Activated CD4-positive, alpha-beta T cell treated with anti-CD3 and anti-CD28 coated beads, Interleukin-2, amount 10 ng/mL, durations not matched to agents 24 days and 14 days (primary cell): Measurements from ENCODE around the gene RBM27. TPM values are rescaled to one million over a fixed set of nuclear protein-coding genes. Genes with fewer than 3 reads are reported as not detected.

ENCODE experiments used
- DNase-seq: peaks from one replicate; pipeline ENCODE4 v3.0.0; 2022
- H3K27ac Mint-ChIP-seq: one replicate; pipeline ENCODE4 v1.8.0; 2022; ENCODE audit warnings: mild to moderate bottlenecking, mixed read lengths
- H3K27me3 Mint-ChIP-seq: one replicate; pipeline ENCODE4 v1.8.0; 2022; ENCODE audit warnings: mixed read lengths
- H3K36me3 Mint-ChIP-seq: one replicate; pipeline ENCODE4 v1.8.0; 2022; ENCODE audit warnings: low read depth, mild to moderate bottlenecking, mixed read lengths
- H3K4me1 Mint-ChIP-seq: one replicate; pipeline ENCODE4 v1.8.0; 2021; ENCODE audit warnings: mixed read lengths
- H3K4me3 Mint-ChIP-seq: one replicate; pipeline ENCODE4 v1.8.0; 2022; ENCODE audit warnings: mild to moderate bottlenecking, moderate library complexity, mixed read lengths
- H3K9me3 Mint-ChIP-seq: one replicate; pipeline ENCODE4 v1.8.0; 2021; ENCODE audit warnings: mixed read lengths
- intact Hi-C: fragments of 100-400 bp; cut with micrococcal nuclease; formaldehyde crosslinking; loops from one replicate; pipeline ENCODE4 v1.15.1; 2023
- total RNA-seq: library from RNA; stranded (reverse); gene quantifications from 2 replicates; pipeline ENCODE4 v1.2.3, GENCODE V29; 2022

Gene RBM27
- total RNA-seq, 1 donor from 2014 or later: 33.2 TPM

- Mint-ChIP-seq H3K36me3 (peaks cover 26% of the 10 kb centered on the region), H3K27me3 (no peaks in the 10 kb centered on the region), H3K4me3 (no peak overlapping the region), H3K9me3 (no peaks in the 10 kb centered on the region), H3K4me1 (peaks cover 18% of the 10 kb centered on the region), H3K27ac (no peak overlapping the region)
- intact Hi-C loops: no loop called here
- DNase-seq: no peak
Measured at GRCh38 chr5:146218168-146218567, 14.8 kb downstream of the RBM27 start.

DNA sequence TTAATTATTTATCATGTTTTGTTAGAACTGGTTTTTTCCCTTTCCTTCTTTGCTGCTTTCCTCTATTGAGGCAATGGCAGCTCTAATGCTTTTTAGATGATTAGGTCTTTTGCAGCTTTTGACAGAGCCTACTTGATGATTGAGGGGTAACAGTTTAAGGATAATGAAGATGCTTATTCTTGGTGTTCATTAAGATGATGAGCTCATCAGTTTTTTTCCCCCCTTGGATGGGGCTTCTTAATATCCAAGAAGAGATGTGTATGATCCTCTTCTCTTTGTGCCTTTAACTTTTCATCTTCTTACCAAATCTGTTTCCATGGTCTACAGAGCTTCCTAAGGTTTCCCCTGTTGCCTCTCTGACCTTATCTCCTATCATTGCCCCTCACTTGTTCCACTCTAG is 15.8 kb downstream of the RBM27 start:
- Mint-ChIP-seq H3K4me3 (no peak overlapping the region), H3K4me1 (peaks cover 15% of the 10 kb centered on the region), H3K36me3 (peaks cover 29% of the 10 kb centered on the region), H3K27ac (no peak overlapping the region), H3K9me3 (no peaks in the 10 kb centered on the region), H3K27me3 (no peaks in the 10 kb centered on the region)
- no peak for DNase-seq
- intact Hi-C loops: no loop called here

GRCh38 chr5:146221234-146221633 is 17.8 kb downstream of the RBM27 start:
- Mint-ChIP-seq H3K27ac (no peak overlapping the region), H3K9me3 (no peaks in the 10 kb centered on the region), H3K27me3 (no peaks in the 10 kb centered on the region), H3K4me3 (no peak overlapping the region), H3K4me1 (peaks cover 11% of the 10 kb centered on the region), H3K36me3 (peaks cover 34% of the 10 kb centered on the region)
- DNase-seq: no peak
- intact Hi-C loops: no loop called here

DNA sequence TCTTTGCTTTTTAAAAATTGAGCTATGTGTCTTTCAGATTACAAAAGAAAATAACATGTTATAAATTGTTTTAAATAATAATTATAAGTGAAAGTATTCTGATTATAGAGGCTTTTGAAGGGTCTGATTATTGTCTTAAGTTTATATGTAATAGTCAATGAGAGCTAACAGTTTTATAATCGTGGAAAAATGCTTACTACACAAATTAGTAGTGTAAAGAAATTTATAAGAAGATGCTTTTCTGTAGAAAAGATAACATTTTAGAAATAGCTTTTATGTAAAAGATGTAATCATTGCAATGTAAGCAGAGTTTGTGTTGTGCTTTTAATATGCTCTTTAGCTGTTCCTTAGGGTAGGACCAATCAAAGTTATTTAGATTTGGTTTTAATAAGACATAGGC is 18.6 kb downstream of the RBM27 start:
- Mint-ChIP-seq H3K36me3 (peaks cover 34% of the 10 kb centered on the region), H3K9me3 (no peaks in the 10 kb centered on the region), H3K4me1 (peaks cover 8% of the 10 kb centered on the region), H3K27me3 (no peaks in the 10 kb centered on the region), H3K27ac (no peak overlapping the region), H3K4me3 (no peak overlapping the region)
- no peak for DNase-seq
- intact Hi-C loops: no loop called here

DNA sequence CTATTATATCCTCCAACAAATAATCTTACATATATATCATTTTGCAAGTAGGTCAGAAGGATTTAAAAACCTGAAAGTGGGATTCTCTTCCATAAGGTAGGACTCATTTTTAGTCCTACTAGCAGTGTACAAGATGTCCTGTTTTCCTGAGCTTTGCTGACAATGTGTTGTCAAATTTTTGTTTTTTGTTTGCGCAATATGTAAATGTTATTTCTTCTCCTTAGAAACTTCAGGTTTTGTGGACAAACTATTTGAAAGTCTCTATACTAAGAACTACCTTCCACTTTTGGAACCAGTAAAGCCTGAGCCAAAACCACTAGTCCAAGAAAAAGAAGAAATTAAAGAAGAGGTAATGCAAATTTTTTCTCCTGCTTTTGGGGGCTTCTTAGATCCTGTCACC is 19.8 kb downstream of the RBM27 start:
- Mint-ChIP-seq H3K4me1 (peaks cover 7% of the 10 kb centered on the region), H3K27ac (no peak overlapping the region), H3K9me3 (no peaks in the 10 kb centered on the region), H3K4me3 (no peak overlapping the region), H3K36me3 (peaks cover 38% of the 10 kb centered on the region), H3K27me3 (no peaks in the 10 kb centered on the region)
- intact Hi-C loops: no loop called here
- DNase-seq: no peak

DNA sequence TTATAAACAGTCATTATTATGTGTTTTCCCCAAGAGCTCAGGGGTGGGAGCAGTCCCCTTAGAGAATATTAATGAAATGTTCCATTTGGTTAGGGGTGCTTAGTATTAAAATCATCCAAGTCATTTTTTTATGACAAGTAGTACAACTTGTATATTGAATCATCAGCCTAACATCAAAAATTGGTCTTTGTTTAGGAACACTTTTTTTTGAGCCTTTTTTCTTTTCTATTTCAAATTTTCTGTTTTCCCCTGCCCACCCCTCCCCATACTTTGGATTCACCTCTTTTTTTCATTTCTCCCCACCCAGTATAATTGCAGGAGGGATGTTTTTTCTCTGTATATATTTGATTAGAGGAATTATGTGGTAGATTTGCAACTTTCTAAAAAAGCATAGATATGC is 25.8 kb downstream of the RBM27 start:
- no peak for DNase-seq
- no peak overlapping the region for H3K27ac Mint-ChIP-seq
- peaks cover 2% of the 10 kb centered on the region for H3K4me1 Mint-ChIP-seq
- H3K4me3 Mint-ChIP-seq: no peak overlapping the region
- intact Hi-C loops: no loop called here
- peaks cover 57% of the 10 kb centered on the region for H3K36me3 Mint-ChIP-seq
- H3K9me3 Mint-ChIP-seq: no peaks in the 10 kb centered on the region
- no peaks in the 10 kb centered on the region for H3K27me3 Mint-ChIP-seq

DNA sequence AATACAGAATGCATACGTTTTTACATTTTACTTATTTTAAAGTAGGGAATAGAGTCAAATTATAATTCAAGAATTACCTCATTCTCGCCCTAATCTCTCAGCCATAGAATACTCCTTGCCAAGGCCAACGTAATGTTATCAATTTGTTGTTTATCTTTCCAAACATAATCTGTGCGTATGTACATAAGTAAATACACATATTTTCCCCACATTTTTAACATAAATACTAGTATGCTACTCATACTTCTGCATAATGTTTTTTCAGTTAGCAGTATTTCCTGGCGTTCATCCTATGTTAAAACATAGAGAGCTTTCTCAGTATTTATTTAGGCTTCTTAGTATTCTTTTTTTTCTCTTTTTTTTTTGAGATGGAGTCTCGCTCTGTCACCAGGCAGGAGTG is 28.8 kb downstream of the RBM27 start:
- peaks cover 2% of the 10 kb centered on the region for H3K4me1 Mint-ChIP-seq
- H3K27me3 Mint-ChIP-seq: no peaks in the 10 kb centered on the region
- peaks cover 55% of the 10 kb centered on the region for H3K36me3 Mint-ChIP-seq
- no peak overlapping the region for H3K27ac Mint-ChIP-seq
- DNase-seq: no peak
- no peaks in the 10 kb centered on the region for H3K9me3 Mint-ChIP-seq
- intact Hi-C loops: no loop called here
- H3K4me3 Mint-ChIP-seq: no peak overlapping the region

DNA sequence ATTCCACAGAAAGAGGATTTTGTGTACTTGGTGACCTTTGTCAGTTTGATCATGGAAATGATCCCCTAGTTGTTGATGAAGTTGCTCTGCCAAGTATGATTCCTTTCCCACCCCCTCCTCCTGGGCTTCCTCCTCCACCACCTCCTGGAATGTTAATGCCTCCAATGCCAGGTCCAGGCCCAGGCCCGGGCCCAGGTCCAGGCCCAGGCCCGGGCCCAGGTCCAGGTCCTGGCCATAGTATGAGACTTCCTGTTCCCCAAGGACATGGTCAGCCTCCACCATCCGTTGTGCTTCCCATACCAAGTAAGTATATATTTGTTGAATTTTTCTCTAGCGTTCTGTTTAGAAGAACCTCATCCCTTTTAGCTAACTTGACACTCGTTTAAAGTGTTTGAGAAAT is 30.0 kb downstream of the RBM27 start:
- intact Hi-C loops: no loop called here
- Mint-ChIP-seq H3K27me3 (no peaks in the 10 kb centered on the region), H3K36me3 (peaks cover 59% of the 10 kb centered on the region), H3K4me1 (peaks cover 2% of the 10 kb centered on the region), H3K9me3 (no peaks in the 10 kb centered on the region), H3K4me3 (no peak overlapping the region), H3K27ac (no peak overlapping the region)
- no peak for DNase-seq

DNA sequence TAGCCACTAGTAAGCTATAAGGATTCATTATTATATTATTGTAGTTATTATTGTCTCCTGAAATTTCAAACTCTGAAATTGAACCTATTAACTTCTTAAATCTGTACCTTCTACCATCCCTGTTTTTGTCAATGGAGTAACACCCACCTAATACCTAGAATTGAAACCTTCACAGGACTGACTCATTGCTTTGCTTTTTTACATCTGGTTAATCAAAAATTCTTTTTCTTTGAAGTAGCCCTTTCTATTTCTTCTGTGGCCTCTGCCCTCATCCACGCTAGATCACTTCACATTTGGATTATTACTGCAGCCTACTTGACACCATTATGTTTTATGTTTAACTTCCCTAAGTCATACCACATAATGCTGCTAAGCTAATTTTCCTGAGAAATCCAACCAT is 35.6 kb downstream of the RBM27 start:
- Mint-ChIP-seq H3K36me3 (peaks cover 36% of the 10 kb centered on the region), H3K27me3 (no peaks in the 10 kb centered on the region), H3K4me3 (no peak overlapping the region), H3K27ac (peak overlapping the region; percentile 17), H3K9me3 (peaks cover 3% of the 10 kb centered on the region), H3K4me1 (peaks cover 6% of the 10 kb centered on the region)
- DNase-seq: no peak
- intact Hi-C loops: loop anchor here (2.0 kb wide), 2 partner anchors 36 to 56 kb away; partner anchors contain the start of genes LARS1 and RBM27

DNA sequence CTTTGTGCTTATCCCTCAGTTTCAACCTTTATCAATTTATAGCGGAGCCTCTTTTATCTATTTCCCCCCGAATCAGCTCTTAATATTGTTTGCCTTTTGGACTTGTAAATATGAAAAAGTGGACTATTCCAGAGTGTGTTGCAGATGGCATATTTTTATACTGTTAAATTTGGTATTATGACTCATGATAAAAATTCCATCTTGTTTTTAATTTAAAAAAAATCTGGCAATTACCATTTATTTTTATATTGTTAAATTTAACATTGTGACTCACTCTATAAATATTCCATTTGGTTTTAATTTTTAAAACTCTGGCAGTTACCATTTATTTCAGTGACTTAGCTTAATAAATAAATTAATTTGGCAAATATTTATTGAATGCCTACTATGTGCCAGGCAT is 37.5 kb downstream of the RBM27 start:
- Mint-ChIP-seq H3K4me1 (peaks cover 9% of the 10 kb centered on the region), H3K36me3 (peaks cover 41% of the 10 kb centered on the region), H3K9me3 (peaks cover 3% of the 10 kb centered on the region), H3K4me3 (no peak overlapping the region), H3K27ac (no peak overlapping the region), H3K27me3 (no peaks in the 10 kb centered on the region)
- intact Hi-C loops: no loop called here
- DNase-seq: no peak

DNA sequence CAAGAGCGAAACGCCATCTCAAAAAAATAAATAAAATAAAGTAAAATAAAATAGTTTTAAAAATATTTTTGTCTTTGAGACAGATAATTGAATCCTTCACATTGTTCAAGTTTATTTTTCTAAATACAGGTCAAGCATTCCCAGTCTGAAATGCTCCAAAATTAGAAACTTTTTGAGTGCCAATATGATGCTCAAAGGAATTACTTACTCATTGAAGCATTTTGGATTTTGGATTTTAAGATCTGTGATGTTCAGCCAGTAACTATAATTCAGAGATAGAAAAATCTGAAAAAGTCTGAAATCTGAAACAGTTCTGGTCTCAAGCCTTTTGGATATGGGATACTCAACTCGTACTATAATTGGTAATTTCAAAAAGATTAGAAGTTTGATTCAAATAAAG is 39.8 kb downstream of the RBM27 start:
- H3K36me3 Mint-ChIP-seq: peaks cover 34% of the 10 kb centered on the region
- no peaks in the 10 kb centered on the region for H3K27me3 Mint-ChIP-seq
- DNase-seq: no peak
- H3K9me3 Mint-ChIP-seq: peaks cover 3% of the 10 kb centered on the region
- H3K4me3 Mint-ChIP-seq: no peak overlapping the region
- peaks cover 12% of the 10 kb centered on the region for H3K4me1 Mint-ChIP-seq
- intact Hi-C loops: no loop called here
- no peak overlapping the region for H3K27ac Mint-ChIP-seq

- intact Hi-C loops: no loop called here
- DNase-seq: no peak
- Mint-ChIP-seq H3K4me3 (no peak overlapping the region), H3K4me1 (peaks cover 9% of the 10 kb centered on the region), H3K27ac (no peak overlapping the region), H3K36me3 (peaks cover 37% of the 10 kb centered on the region), H3K9me3 (no peaks in the 10 kb centered on the region), H3K27me3 (no peaks in the 10 kb centered on the region)
Measured at GRCh38 chr5:146248561-146248960, 45.2 kb downstream of the RBM27 start.

GRCh38 chr5:146249801-146250200 is 46.4 kb downstream of the RBM27 start:
- H3K36me3 Mint-ChIP-seq: peaks cover 33% of the 10 kb centered on the region
- DNase-seq: no peak
- H3K4me3 Mint-ChIP-seq: no peak overlapping the region
- intact Hi-C loops: loop anchor here (5.0 kb wide), 1 partner anchor 628 kb away; the partner anchor contains the start of gene PPP2R2B
- H3K4me1 Mint-ChIP-seq: peaks cover 9% of the 10 kb centered on the region
- no peak overlapping the region for H3K27ac Mint-ChIP-seq
- no peaks in the 10 kb centered on the region for H3K27me3 Mint-ChIP-seq
- no peaks in the 10 kb centered on the region for H3K9me3 Mint-ChIP-seq
